ENCODE measurements around the gene LINC01488. TPM values are rescaled to one million over a fixed set of nuclear protein-coding genes. Genes with fewer than 3 reads are reported as not detected.

LINC01488 gene
- total RNA-seq, 1 donor: not detected

DNA sequence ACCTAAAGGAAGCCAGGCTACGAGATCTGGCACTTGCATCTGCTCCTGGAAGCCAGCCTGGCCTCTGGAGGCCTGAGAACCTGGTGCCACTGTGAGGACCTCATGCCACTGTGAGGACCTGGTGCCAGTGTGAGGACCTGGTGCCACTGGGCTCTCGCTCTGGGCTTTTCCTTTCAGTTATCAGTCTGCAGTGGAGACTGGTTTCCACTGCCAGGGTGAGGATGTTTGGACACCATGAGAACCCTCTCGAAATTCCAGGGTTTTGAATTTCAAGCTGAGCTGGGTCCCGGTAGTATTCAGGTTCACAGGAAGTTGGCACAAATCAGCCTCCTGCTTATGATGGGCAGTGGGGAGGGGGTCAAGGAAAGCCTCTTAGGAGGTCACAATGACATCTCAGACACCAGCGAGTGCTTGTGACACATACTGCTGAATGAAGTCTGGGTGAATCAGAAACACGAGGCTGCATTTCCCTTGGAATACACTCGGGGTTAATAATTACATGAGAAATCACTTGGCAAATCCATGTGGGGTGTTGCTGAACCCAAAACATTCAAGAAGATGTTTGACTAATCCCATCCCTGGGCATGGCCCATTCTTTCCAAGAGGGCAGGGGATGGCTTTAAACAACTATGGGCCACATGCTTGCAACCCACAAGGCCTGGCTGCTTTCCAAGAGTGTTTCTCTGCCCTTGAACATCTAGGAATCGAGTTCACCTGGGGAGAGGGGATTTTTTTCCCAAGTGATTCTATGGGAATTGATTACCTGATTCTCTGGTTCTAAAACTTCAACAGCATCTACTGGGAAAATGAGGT lies 60.2 kb downstream of the LINC01488 start:
- no peak overlapping the region for H3K4me3 ChIP-seq (ENCODE audit: low read depth, low read length)
- DNase-seq (ENCODE audit: low read depth): no peak
- TF ChIP-seq CTCF (IDR thresholded peaks at IDR 0.05; ENCODE audit: insufficient read depth, low read depth, low read length): no peak

GRCh38 chr11:69542314-69543168 lies 61.1 kb downstream of the LINC01488 start:
- no peak for DNase-seq (ENCODE audit: low read depth)
- no peak for TF ChIP-seq CTCF (IDR thresholded peaks at IDR 0.05; ENCODE audit: insufficient read depth, low read depth, low read length)
- H3K4me3 ChIP-seq (ENCODE audit: low read depth, low read length): no peak overlapping the region

Other genes with a start within 250 kb of the LINC01488 start
- 0.86 and 3.2 TPM in 2 replicates for gene MYEOV, start 187.5 kb upstream of the LINC01488 start, total RNA-seq
- 351 and 365 TPM in 2 replicates for gene CCND1, start 159.5 kb downstream of the LINC01488 start, total RNA-seq
- gene LTO1, start 193.7 kb downstream of the LINC01488 start, total RNA-seq: 19.0 and 22.5 TPM in 2 replicates
- gene FGF19, start 222.4 kb downstream of the LINC01488 start, total RNA-seq: not detected in 2 replicates

All from fibroblast of villous mesenchyme (primary cell).